ENCODE data around the gene PPIL3.

PPIL3 gene

GRCh38 chr2:200847269-200847668 lies 41.6 kb downstream of the PPIL3 start:
- no peak for TF ChIP-seq CTCF (IDR thresholded peaks at IDR 0.05; ENCODE audit: low read depth, low read length)
- no peak overlapping the region for H3K4me3 ChIP-seq (ENCODE audit: low read depth, low read length)

GRCh38 chr2:200845669-200846325 lies 43.1 kb downstream of the PPIL3 start:
- no peak for TF ChIP-seq CTCF (IDR thresholded peaks at IDR 0.05; ENCODE audit: low read depth, low read length)
- H3K4me3 ChIP-seq (ENCODE audit: low read depth, low read length), result no peak overlapping the region

- no peak overlapping the region for H3K4me3 ChIP-seq (ENCODE audit: low read depth, low read length)
- TF ChIP-seq CTCF (IDR thresholded peaks at IDR 0.05; ENCODE audit: low read depth, low read length), result no peak
These were observed 43.7 kb downstream of the PPIL3 start for GRCh38 chr2:200845194-200845593.

GRCh38 chr2:200843993-200844948 lies 44.6 kb downstream of the PPIL3 start:
- no peak for TF ChIP-seq CTCF (IDR thresholded peaks at IDR 0.05; ENCODE audit: low read depth, low read length)

GRCh38 chr2:200839513-200839912 lies 49.4 kb downstream of the PPIL3 start:
- no peak for TF ChIP-seq CTCF (IDR thresholded peaks at IDR 0.05; ENCODE audit: low read depth, low read length)
- H3K4me3 ChIP-seq (ENCODE audit: low read depth, low read length), result no peak overlapping the region

More at GRCh38 chr2:200843993-200844948, 44.6 kb downstream of the PPIL3 start:
- no peak overlapping the region for H3K4me3 ChIP-seq (ENCODE audit: low read depth, low read length)

- H3K4me3 ChIP-seq (ENCODE audit: low read depth, low read length), result no peak overlapping the region
- TF ChIP-seq CTCF (IDR thresholded peaks at IDR 0.05; ENCODE audit: low read depth, low read length), result no peak
These were observed 54.2 kb downstream of the PPIL3 start for GRCh38 chr2:200834701-200835100.

- no peak for TF ChIP-seq CTCF (IDR thresholded peaks at IDR 0.05; ENCODE audit: low read depth, low read length)
- H3K4me3 ChIP-seq (ENCODE audit: low read depth, low read length), result no peak overlapping the region
These were observed 59.6 kb downstream of the PPIL3 start for GRCh38 chr2:200829258-200829655.

All from WI38 (cell line).